NCI-H146 (cell line): Measurements from ENCODE around the gene VPS11.

ENCODE experiments used
- DNase-seq: peaks from one replicate; lab custom pipeline; 2025; lab: John Stamatoyannopoulos, UW

VPS11 gene

GRCh38 chr11:119121008-119121810 lies 53.6 kb downstream of the VPS11 start, which contains the start of gene HINFP:
HINFP (plus strand) TSS chr11:119121580; CDS start chr11:119126945, 5,365 bp downstream.
- peak; percentile 100 for DNase-seq

- DNase-seq, result no peak
These were observed 54.1 kb downstream of the VPS11 start for GRCh38 chr11:119121811-119122124.

GRCh38 chr11:119125821-119126220 lies 58.2 kb downstream of the VPS11 start:
- DNase-seq, result no peak

- no peak for DNase-seq
These were observed 59.2 kb downstream of the VPS11 start for GRCh38 chr11:119126675-119127268.

GRCh38 chr11:119130662-119131061 lies 63.0 kb downstream of the VPS11 start:
- no peak for DNase-seq
